Right ventricle myocardium inferior (tissue), 1 donor: ENCODE results near the gene MFSD2B. TPM values are rescaled to one million over a fixed set of nuclear protein-coding genes. Genes with fewer than 3 reads are reported as not detected.

ENCODE experiments used
- ATAC-seq: fragments of 200-7000 bp; cut with Tn5 transposase; one replicate; pipeline ENCODE4 v1.9.1; 2020; ENCODE audit warnings: mild to moderate bottlenecking, moderate library complexity
- DNase-seq: peaks from one replicate; pipeline ENCODE4 v3.0.0; 2021; ENCODE audit errors: missing footprints
- intact Hi-C: fragments of 100-400 bp; cut with DNase I; formaldehyde crosslinking; loops from one replicate; pipeline ENCODE4 v1.11.0; 2022
- total RNA-seq: library from RNA; stranded (reverse); fragmentation: NEBNext Ultra II Directional; extraction: Animal tissue kit (Norgen Biotek cat#: 25700); gene quantifications from one replicate; pipeline ENCODE4 v1.2.1, GENCODE V29; 2021
- donor health status: DM: no; HTN: yes; CAD: no; lungs with severe emphysema.

Gene MFSD2B
- total RNA-seq, 1 donor from 2014 or later: not detected

GRCh38 chr2:24046930-24047702, 37.2 kb downstream of the MFSD2B start, which contains the start of gene WDCP:
Gene WDCP (minus strand): TSS chr2:24047391. CDS start chr2:24039494, 7,897 bp downstream.
- ATAC-seq (peak; percentile 99), DNase-seq (peak; percentile 96)
- intact Hi-C loops: loop anchor here (1.0 to 2.0 kb wide), 2 partner anchors 29 to 106 kb away; partner anchors contain the start of genes SF3B6 and UBXN2A

GRCh38 chr2:24047703-24048033, 37.8 kb downstream of the MFSD2B start:
- DNase-seq: no peak
- ATAC-seq: no peak
- intact Hi-C loops: loop anchor here (1.0 to 2.0 kb wide), 2 partner anchors 29 to 107 kb away; partner anchors contain the start of genes SF3B6 and UBXN2A

GRCh38 chr2:24048769-24049484, 39.0 kb downstream of the MFSD2B start:
- DNase-seq: no peak
- ATAC-seq: no peak
- intact Hi-C loops: no loop called here

- ATAC-seq (peak; percentile 36), DNase-seq (peak; percentile 73)
- intact Hi-C loops: no loop called here
Measured at GRCh38 chr2:24049485-24050021, 39.7 kb downstream of the MFSD2B start, which contains the start of gene FKBP1B. Gene FKBP1B (plus strand): TSS chr2:24049741. CDS start chr2:24049850, 109 bp downstream.

GRCh38 chr2:24050041-24050979, 40.4 kb downstream of the MFSD2B start:
- DNase-seq: no peak
- ATAC-seq: no peak

GRCh38 chr2:24051833-24052232, 41.9 kb downstream of the MFSD2B start:
- intact Hi-C loops: no loop called here
- DNase-seq (no peak), ATAC-seq (no peak)

More at GRCh38 chr2:24050041-24050979, 40.4 kb downstream of the MFSD2B start:
- intact Hi-C loops: no loop called here

GRCh38 chr2:24052951-24053350, 43.1 kb downstream of the MFSD2B start:
- intact Hi-C loops: no loop called here

GRCh38 chr2:24054366-24055010, 44.6 kb downstream of the MFSD2B start:
- ATAC-seq: no peak
- intact Hi-C loops: no loop called here
- DNase-seq: no peak

More at GRCh38 chr2:24052951-24053350, 43.1 kb downstream of the MFSD2B start:
- no peak for ATAC-seq
- DNase-seq: no peak

- no peak for DNase-seq
- no peak for ATAC-seq
- intact Hi-C loops: no loop called here
Measured at GRCh38 chr2:24055750-24056149, 45.9 kb downstream of the MFSD2B start.

GRCh38 chr2:24058564-24059271, 48.8 kb downstream of the MFSD2B start:
- ATAC-seq: no peak
- no peak for DNase-seq
- intact Hi-C loops: no loop called here

GRCh38 chr2:24065341-24065740, 55.5 kb downstream of the MFSD2B start:
- intact Hi-C loops: no loop called here
- DNase-seq: no peak
- ATAC-seq: no peak

GRCh38 chr2:24072259-24072658, 62.4 kb downstream of the MFSD2B start:
- ATAC-seq (no peak), DNase-seq (no peak)
- intact Hi-C loops: no loop called here

GRCh38 chr2:24073816-24074215, 63.9 kb downstream of the MFSD2B start:
- ATAC-seq (no peak), DNase-seq (no peak)
- intact Hi-C loops: no loop called here

- intact Hi-C loops: no loop called here
- ATAC-seq: no peak
- DNase-seq: no peak
Measured at GRCh38 chr2:24075259-24075658, 65.4 kb downstream of the MFSD2B start.
